Eye (tissue), 1 donor: ENCODE data around the gene CTLA4.

Experiments
- DNase-seq: peaks from one replicate; pipeline ENCODE4 v3.0.0-alpha.2; 2015

Gene CTLA4

DNA sequence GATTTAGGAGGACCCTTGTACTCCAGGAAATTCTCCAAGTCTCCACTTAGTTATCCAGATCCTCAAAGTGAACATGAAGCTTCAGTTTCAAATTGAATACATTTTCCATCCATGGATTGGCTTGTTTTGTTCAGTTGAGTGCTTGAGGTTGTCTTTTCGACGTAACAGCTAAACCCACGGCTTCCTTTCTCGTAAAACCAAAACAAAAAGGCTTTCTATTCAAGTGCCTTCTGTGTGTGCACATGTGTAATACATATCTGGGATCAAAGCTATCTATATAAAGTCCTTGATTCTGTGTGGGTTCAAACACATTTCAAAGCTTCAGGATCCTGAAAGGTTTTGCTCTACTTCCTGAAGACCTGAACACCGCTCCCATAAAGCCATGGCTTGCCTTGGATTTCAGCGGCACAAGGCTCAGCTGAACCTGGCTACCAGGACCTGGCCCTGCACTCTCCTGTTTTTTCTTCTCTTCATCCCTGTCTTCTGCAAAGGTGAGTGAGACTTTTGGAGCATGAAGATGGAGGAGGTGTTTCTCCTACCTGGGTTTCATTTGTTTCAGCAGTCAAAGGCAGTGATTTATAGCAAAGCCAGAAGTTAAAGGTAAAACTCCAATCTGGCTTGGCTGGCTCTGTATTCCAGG is at the start of gene CTLA4:
TSS of gene CTLA4 (plus strand) at position 211 of the 640 bp plus-strand sequence. CDS start at position 383, 172 bp downstream.
- DNase-seq: no peak

DNA sequence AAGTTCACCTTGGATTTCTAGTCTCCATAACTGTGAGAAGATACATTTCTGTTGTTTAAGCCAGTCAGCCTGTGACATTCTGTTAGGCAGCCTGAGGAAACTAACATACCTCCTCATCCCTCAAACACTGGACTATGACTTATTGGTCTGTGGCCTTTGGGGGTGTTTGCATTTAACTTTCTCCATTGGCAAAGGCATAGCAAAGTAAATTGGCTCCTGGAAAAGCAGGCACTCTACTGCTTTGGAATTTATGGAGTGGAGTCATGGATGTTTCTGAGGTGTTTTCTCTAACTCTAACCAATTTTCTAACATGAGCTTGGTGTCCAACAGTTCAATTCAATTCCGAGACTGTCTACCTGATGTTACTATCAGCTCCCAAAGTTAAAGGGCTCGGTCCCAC is 48.9 kb upstream of the CTLA4 start:
- DNase-seq: no peak

DNA sequence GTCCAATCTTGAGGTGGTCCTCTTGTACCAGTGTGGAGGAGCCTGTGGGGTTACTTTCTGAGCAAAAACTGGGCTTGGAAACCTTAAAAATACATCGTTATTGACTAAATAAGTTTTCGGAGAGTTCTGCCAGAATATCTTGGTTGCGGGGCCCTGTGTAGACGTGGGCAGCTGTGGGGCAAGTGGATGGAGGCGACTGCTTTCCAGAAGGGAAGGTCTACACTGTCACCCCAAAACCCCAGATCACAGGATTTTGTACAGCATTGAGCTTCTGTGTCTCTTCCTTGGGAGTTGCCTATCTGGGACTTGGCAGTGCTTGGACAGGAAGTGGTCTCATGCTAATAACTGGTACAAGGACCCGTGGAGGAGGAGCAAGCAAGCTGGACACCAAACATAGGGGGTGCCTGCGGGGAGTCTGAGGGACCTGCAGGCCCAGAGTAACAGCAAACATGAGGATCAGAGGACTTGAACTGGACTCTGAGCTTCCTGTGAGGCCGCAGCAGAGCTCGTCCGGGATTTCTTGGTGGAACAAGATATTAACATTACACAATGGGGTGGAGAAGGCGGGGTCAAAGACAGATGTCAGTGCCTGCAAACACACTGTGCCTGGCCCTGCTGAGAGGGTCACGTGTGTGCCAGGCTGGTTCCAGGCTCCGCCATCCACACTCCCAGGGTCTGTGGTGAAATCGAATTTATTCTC is 48.0 kb upstream of the CTLA4 start:
- DNase-seq: no peak

DNA sequence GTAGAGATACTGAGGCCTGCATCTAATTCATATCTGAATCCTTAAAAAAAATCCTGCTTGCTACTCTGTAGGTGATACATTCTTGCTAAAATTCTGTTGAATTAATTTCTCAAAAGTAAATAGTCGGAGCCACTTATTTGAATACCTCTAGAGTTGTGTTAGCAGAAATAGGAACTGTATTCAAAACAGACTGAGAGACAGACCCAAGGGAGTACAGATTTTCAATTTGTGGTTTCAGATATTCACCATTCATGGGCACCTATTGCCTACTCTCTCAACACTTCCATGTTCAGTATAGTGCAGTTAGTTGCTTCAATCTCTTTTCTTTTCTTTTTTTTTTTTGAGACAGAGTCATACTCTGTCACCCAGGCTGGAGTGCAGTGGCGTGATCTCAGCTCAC is 46.6 kb upstream of the CTLA4 start:
- no peak for DNase-seq

DNA sequence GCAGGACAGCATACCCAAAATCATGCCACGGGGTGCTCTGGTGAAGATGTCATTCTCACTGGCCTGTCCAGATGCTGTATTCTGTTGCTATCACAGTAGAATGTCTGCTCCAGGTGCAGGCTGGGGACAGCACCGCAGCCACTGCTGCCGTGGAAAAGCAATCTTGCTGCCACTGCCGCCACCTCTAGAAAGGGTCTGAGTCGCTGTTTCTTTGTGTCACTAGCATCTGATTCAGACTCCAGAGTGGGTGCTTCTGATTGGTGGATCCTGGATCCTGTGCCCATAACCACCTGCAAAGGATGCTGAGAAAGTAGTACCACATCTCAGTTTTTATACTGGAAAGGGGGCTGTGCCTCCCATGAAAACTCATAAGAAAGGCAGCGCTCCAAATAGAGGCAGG is 45.3 kb upstream of the CTLA4 start:
- no peak for DNase-seq

DNA sequence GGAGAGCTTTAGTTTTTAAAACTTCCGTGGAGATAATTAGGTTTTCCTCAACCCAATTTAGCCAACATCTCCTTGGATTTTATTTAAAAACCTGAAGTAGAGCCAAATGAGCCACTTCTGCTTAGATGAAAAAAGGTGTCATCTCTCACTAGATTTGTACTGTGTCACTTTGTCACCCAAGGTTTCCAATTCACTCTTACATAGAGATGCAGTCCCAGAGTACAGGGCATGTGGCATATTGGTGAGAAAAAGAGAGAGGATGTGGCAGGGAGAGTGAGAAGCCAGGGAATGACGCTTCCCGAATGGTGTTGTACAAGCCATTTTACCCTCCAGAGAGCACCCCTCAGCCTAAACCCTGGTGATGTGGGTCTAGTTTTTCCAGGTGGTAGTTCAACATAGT is 44.4 kb upstream of the CTLA4 start:
- no peak for DNase-seq

DNA sequence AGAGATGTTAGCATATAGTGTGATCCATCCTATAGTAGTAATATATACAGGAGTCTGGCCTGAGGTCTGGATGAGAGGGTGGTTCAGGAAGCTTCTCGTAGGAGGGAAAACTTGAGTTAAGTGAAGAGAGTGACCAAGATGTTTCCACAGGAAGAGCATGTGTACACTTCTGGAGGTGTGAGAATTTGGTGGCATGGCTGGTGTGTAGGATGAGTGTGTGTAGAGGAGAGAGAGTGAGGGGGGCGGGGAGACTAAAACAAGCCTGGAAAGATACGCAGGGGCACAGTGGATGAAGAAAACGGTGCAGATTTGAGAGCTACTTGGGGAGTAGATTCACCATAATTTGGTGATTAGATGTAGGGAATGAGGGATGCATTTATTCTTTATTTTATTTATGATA is 43.5 kb upstream of the CTLA4 start:
- no peak for DNase-seq

DNA sequence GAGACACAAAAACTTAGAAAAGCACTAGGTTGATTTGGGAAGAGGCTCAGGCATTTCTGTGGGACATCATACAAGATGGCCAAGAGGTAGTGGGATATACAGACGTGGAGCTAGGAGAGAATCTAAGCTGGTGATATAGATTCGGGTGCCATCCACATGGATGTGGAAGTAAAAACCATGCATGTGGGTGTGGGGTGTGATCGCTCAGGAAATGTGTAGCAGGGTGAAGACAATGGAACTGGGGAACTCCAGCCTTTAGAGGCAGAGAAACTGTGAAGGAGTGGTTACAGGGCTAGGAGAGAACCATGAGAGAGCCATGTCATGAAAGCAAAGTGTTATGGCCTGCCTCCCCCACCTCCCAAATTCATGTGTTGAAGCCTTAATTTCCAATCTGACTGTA is 43.0 kb upstream of the CTLA4 start:
- DNase-seq: no peak

DNA sequence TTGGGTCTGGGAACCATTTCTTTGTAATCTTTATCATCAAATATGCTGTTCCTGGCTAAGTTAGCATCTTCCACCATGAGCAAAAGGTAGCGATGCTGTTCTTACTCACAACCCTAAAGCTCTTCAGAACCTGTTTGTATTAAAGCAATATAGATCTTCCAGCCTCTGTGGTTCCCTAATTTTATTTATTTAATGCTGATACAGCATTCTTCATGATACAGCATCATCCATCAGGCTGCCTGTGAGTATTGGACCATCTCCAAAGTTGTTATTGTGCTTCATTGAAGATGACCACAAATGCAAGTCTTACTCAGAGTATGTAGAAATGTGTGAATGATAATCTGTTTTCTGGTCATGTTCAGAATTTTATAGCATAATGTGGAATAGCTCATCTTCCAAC is 40.9 kb upstream of the CTLA4 start:
- DNase-seq: no peak

DNA sequence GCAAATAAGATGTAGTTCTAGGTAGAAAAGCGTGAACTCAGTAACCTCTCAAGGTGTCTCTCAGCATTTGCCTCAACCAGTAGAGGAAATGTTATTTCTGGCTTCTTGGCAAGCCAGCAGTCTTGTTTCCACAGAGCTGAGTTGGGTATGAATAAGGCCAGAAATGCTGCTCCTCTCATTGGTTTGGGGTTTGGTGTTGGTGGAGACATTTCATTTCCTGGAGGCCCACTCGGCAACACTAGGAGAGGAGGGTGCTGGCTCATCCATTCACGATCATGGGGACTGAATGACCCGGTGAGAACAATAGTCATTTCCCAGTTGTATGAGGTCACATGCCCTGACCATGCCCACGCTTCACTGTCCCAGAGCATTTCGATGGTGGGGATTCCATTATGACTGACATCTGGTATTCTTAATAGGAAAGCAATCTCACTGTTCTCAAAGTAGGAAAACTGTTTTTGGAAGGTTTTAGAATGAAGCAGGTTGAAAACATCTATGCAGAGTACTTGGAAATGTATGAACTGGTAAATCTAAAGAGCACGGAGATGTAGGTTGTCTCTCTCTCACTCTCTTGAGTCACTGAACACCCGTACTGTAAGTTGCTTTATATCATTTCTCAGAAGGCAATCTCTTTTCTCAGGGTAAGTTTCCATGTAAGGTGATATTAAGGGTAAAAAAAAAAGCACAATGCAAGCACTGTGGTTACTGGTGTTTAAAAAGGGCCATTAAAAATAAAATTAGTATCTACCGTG is 37.1 kb upstream of the CTLA4 start:
- no peak for DNase-seq

DNA sequence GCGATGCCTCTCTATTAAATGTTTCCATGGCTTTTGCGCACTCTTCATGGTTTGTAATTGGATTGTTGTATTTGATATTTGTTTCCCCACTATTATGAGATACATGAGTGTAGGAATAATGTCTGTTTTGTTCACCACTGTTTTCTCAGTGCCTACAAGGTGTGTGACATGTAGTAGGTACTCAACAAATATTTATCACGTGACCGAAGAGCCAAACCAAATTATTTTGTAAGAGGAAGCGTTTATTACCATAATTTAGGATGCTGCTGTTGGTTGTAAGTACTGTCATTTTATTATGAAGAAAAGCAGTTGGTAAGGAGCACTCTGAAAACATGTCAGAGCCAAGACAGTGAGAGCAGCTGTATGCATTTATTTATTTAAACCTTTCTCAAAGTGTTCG is 32.2 kb upstream of the CTLA4 start:
- DNase-seq: no peak

DNA sequence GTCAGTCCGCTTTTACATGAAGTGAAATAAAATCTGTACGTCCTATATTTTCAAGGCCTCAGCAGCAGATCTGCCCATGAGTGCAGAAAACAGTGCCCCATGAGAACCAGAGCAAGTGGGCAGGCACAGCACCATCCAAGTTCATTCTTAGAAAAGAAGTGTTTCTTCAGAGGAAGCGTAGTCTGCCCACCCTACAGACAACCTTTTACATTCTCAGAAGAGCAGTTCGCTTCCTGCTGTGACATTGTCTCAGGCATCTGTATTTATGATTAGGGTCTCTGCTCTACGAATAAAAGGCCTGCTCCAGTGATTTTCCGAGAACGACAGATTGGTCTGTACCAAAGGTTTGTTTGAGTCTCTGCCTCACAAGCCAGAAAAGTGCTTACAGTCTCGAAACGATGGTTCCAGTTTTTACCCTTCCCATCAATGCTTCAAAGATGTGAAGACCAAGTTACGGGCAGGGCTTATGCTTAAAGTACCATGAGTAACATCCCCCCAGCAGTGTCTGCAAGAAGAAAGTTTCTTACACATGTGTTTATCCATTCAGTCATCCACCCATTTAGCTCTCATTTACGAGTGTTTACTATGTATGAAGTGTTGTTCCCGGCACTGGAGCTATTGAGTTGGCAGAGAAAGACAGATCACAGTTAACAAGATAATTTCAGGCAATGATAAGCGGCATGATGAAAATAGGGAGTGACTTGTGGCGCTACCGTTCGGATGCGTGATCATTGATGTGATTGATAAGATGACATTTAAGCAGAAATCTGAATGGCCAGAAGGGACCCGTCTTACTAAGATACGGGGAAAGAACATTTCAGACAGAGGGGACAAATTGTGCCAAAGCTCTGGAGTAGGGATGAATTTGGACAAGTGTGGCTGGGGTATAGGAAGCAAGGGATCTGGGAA is 31.4 kb upstream of the CTLA4 start:
- peak; percentile 33 for DNase-seq

DNA sequence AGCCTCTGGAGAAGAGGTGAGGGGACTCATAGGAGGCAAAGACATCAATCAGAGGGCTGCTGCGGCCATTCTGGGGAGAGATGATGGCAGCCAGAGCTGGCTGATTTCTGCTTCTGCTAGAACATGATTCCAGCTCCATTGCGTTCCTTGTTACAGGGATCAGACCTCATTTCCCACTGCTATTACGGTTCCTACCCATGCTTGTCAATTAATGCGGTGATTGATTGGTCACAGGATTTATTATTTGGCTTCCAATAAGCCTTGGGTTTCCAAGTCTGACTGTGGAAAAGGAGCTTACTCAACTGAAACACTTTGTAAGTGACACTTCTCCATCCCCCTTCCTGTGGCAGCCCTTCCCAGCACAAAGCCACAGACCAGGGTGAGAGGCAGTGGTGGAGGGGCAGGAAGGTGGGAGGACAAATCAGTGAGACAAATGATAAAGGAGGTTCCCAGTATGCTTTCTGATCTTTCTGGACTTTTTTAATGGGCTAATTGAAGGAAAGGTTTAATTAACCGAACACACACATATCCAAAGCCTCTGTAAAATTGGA is 26.8 kb upstream of the CTLA4 start:
- DNase-seq: no peak

DNA sequence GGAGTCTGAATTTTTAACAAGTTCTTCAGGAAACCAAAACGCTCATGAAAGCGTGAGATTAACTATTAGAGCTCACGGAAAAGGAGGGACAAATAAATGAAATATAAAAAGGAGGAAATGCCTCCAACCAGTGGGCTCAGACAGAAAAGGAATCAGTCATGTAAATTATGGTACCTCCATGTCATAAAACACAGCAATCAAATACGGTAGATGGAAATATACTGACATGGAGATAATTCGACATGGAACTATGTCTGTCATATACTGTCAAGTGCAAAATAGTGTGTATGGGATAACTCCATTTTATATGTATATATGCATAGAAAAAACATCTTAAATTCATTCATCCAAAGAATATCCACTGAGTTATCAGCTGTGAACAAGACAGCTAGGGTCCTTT is 25.9 kb upstream of the CTLA4 start:
- no peak for DNase-seq

DNA sequence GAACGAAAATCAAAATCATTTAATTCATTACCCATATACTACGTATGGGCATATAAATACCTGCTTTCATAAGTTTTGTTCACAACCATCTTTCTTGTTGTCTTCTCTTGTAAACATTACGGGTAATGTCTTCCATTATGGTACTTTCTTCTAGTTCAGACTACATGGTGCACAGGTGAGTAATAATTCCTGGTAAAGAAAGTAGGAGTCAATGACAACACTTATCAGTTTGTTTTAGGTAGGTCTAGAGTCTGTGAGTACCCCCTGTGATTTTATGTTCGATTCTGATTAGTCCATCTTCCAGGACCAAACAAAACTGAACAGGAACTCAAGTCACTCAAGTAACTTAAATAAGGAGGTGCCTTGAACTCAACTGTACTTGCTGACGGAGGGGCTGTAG is 25.2 kb upstream of the CTLA4 start:
- DNase-seq: no peak

DNA sequence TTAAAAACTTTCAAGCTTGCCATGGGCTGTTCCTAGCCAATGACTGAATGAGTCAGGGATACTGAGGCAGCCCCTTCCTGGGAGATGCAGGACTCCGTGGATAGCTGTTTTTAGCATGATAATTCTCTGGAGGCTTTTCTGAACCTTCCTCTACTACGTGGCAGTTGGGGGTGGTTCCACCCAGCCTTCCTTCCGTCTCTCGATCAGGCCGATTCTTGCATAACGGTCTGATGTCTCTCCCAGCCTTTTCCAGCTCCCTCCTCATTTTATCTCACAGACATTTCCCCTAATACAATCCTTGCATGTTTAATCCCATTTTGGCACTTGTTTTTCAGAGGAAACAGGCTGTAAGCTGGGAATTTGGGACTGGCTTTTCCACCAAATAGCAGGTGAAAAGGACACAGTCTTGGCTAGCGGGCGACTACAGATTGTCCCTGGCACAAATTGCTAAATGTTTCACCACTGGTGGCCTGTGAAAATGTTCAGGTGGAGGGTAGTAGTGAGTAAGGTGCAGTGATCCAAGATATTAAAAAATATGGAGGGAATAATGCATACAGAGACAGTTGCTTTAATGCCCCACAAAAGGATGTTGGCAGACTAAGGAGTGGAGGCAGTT is 21.0 kb upstream of the CTLA4 start:
- DNase-seq: no peak

DNA sequence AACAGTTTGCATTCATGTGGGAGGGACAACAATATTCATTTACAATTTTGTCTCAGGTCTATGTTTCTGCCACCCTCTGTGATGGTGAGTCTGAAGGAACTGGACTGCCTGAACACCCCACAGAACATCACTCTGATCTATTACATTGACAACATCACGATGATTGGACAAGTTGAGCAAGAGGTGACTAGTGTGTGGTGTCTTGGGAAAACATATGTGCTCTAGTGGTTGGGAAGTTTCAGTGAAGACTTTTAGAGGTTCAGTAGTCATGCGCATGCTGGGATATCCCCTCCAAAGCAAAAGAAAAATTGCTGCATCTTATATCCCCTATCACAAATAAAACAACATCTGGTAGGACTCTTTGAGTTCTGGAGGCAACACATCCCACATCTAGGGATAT is 18.6 kb upstream of the CTLA4 start:
- no peak for DNase-seq

DNA sequence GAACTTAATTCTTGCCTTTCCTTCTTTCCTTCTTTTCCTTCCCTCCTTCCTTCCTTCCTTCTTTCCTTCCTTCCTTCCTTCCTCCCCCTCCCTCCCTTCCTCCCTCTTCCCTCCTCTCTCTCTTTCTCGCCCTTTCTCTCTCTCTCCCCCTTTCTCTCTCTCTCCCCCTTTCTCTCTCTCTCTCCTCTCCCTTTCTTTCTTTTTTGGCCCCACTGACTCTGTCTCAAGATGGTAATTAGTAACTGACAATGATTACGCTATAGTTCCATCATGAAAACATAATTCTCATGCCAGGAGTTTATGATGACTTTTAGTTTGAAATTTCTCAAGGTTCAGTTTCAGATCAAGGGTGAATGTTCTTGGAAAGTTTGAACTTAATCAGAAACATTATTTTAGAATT is 14.8 kb upstream of the CTLA4 start:
- no peak for DNase-seq

DNA sequence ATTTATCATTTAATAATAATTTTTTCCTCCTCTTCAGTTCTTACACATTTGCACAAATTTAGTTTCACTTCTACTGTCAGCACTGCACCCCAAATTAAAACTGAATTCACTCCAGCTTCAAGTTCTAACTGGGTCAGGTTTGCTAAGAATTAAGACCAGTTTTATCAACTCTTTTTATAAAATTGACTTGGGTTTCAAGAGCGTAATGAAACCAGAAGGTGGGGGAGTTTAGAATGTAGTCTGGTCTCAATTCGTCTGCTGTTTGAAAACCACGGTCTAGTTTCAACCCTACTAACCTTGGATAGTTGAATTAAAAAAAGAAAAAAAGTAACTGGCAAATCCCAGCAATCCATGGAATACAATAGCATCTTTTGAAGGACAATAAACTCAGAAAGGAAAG is 14.3 kb upstream of the CTLA4 start:
- DNase-seq: no peak

DNA sequence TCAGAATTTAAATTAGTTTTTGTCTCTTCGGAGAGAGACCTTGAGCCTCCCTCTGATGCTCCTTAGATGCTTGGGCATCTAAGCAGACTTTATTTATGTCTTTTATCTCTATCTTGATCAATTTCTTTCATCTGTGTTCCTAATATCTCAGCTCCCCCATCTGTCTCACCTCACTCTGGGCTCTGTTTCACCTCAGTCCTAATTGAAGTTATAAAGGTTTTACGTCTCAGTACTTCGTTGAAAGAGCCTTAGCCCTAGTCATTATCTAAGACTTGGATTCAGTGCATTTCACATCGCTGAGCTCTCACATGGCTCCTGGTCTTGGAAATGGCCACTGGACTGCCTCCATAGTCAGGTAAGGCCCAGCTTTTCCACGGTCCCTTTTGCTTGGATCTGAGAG is 13.8 kb upstream of the CTLA4 start:
- no peak for DNase-seq

DNA sequence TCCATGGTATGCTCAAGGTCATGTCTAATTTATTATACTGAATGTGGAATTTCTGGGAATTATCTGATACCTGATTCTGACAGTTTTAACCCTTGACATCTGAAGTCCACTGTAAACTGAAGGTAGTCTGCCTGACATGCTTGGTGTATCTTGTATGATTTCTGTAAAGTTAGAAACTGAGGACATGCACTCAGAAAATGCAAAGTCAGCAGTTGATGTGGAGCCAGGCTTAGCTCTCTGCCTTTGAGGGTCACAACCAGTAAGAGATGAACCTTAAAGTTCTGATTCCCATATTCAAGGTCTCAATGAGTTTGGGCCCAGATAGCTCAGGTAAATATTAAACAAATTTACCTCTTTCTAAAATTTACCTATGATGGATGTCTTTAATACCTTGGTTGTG is 12.3 kb upstream of the CTLA4 start:
- no peak for DNase-seq

DNA sequence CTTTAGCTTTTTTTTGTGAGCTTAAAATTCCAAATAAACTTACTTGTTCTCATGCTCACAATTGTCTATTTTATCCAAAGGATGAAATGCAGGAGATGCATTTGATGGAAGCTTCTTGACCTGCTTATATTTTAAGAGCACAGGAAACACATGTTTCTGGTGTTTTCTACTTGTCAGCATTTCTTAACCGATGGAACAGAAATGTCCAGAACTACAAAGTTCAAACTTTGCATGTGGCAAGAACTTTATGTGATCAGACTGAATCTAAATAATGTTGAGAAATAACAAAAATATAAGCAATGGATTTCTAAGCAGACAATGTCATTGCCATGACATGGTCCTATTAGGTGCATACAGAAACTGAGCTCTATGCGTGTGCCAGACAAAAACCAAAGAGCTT is 9.9 kb upstream of the CTLA4 start:
- no peak for DNase-seq
